H1 (cell line): ENCODE results near the gene KCNQ2.

Experiments
- PHF8 ChIP-seq: fragments of 200-600 bp; sonication (generic); conservative IDR thresholded peaks from 2 replicates; pipeline ENCODE4 v1.7.1; 2012; ENCODE audit warnings: low read depth, mild to moderate bottlenecking, inconsistent platforms, low read length, moderate library complexity
- RFX5 ChIP-seq: IDR thresholded peaks from 2 replicates; pipeline ENCODE4 v1.6.1; 2011; ENCODE audit warnings: low read depth, low read length, improper control_type of control experiment, borderline replicate concordance
- SIN3A ChIP-seq, 2 experiments: IDR thresholded peaks in 1 of 2; conservative IDR thresholded peaks in 1 of 2; 2 replicates each; pipeline ENCODE4 v1.6.1; 2011 to 2012; ENCODE audit warnings: low read length in 2 of 2, improper control_type of control experiment in 1 of 2, low read depth in 1 of 2, mild to moderate bottlenecking in 1 of 2
- SUZ12 ChIP-seq: fragments of 200-600 bp; sonication (generic); IDR thresholded peaks from 2 replicates; pipeline ENCODE4 v1.6.1; 2012; ENCODE audit warnings: mild to moderate bottlenecking, inconsistent platforms, low read length, moderate library complexity, mixed read lengths
- YY1 ChIP-seq: IDR thresholded peaks from 2 replicates; pipeline ENCODE4 v1.6.1; 2011; ENCODE audit warnings: low read depth, mild to moderate bottlenecking, low read length
- TF ChIP-seq, protein P1 (sequence below), 3 experiments: IDR thresholded peaks; 1 replicate in 2 of 3; 2 replicates in 1 of 3; pipeline versions ENCODE4 v1.5.1 to v1.6.1; 2011; ENCODE audit warnings: low read length in 3 of 3, mild to moderate bottlenecking in 3 of 3, inconsistent platforms in 2 of 3, low read depth in 1 of 3, moderate library complexity in 1 of 3; ENCODE audit not compliant: insufficient read depth in 1 of 3; ENCODE audit errors: control extremely low read depth in 1 of 3
- TF ChIP-seq, protein P2 (sequence below): IDR thresholded peaks from 2 replicates; pipeline ENCODE4 v1.6.1; 2012; ENCODE audit warnings: inconsistent platforms

DNA sequence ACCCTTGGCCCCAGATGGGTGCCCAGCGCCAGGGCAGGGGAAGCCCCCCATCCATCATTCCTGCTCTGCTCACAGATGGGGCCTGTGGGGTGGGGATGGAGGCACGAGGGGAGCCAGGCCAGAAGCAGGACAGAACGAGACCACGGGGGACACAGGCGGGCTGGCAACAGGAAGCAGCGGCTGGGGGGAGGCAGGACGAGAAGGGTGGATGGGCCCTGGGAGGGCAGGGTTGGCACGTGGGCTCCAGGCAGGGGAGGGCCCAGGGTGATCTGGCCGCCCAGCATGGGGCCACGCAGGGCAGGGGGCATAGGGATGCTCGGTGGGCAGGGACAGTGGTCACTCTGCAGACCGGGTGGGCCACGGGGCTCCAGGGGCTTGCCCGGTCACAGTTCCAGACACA lies 41.6 kb downstream of the KCNQ2 start:
- TF ChIP-seq, protein P1, sequence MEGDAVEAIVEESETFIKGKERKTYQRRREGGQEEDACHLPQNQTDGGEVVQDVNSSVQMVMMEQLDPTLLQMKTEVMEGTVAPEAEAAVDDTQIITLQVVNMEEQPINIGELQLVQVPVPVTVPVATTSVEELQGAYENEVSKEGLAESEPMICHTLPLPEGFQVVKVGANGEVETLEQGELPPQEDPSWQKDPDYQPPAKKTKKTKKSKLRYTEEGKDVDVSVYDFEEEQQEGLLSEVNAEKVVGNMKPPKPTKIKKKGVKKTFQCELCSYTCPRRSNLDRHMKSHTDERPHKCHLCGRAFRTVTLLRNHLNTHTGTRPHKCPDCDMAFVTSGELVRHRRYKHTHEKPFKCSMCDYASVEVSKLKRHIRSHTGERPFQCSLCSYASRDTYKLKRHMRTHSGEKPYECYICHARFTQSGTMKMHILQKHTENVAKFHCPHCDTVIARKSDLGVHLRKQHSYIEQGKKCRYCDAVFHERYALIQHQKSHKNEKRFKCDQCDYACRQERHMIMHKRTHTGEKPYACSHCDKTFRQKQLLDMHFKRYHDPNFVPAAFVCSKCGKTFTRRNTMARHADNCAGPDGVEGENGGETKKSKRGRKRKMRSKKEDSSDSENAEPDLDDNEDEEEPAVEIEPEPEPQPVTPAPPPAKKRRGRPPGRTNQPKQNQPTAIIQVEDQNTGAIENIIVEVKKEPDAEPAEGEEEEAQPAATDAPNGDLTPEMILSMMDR (IDR thresholded peaks at IDR 0.05; ENCODE audit: control extremely low read depth in 1 of 3, insufficient read depth in 1 of 3, low read depth in 1 of 3, low read length in 3 of 3) = no peak
- TF ChIP-seq SIN3A (conservative IDR thresholded peaks at IDR 0.05 in 1 of 2, IDR thresholded peaks at IDR 0.05 in 1 of 2; ENCODE audit: low read depth in 1 of 2, low read length in 2 of 2) (no peak), SUZ12 (no peak), YY1 (no peak), RFX5 (no peak), PHF8 (no peak)
- TF ChIP-seq, protein P2, sequence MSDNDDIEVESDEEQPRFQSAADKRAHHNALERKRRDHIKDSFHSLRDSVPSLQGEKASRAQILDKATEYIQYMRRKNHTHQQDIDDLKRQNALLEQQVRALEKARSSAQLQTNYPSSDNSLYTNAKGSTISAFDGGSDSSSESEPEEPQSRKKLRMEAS = no peak
